Dermis lymphatic vessel endothelial cell (primary cell): ENCODE data around the gene SLC22A5. TPM values are rescaled to one million over a fixed set of nuclear protein-coding genes. Genes with fewer than 3 reads are reported as not detected.

Experiments
- total RNA-seq: library from RNA; depleted of rRNA; stranded (reverse); fragments of >200 nt; gene quantifications from 2 replicates; pipeline ENCODE4 v1.2.1, GENCODE V29; 2014

The SLC22A5 gene
- 2.2 and 2.9 TPM in 2 replicates for total RNA-seq

GRCh38 chr5:132369474-132370180 is at the start of gene SLC22A5:
Gene SLC22A5 (plus strand): TSS chr5:132369710. CDS start chr5:132369973, 263 bp downstream.

Other genes with a start within 250 kb of the SLC22A5 start
- 27.7 and 46.3 TPM in 2 replicates for gene P4HA2, start 141.9 kb upstream of the SLC22A5 start, total RNA-seq
- gene PDLIM4, start 112.0 kb upstream of the SLC22A5 start, total RNA-seq: 18.6 and 26.9 TPM in 2 replicates
- gene SLC22A4, start 75.3 kb upstream of the SLC22A5 start, total RNA-seq: 6.0 and 7.7 TPM in 2 replicates
- 16.8 and 23.5 TPM in 2 replicates for gene IRF1, start 121.1 kb downstream of the SLC22A5 start, total RNA-seq
- gene IL5, start 173.8 kb downstream of the SLC22A5 start, total RNA-seq: not detected in 2 replicates
- gene RAD50, start 187.3 kb downstream of the SLC22A5 start, total RNA-seq: 7.3 and 12.0 TPM in 2 replicates